Activated CD4-positive, alpha-beta T cell treated with anti-CD3 and anti-CD28 coated beads, Interleukin-10, Interleukin-2, amounts not matched to agents 100 ng/mL and 50 ng/mL, durations not matched to agents 16 hours and 8 hours (primary cell): ENCODE data around the gene PGBD5.

ENCODE experiments used
- DNase-seq: peaks from one replicate; pipeline ENCODE4 v3.0.0-alpha.2; 2020

The PGBD5 gene

GRCh38 chr1:230371923-230372703 lies 54.0 kb downstream of the PGBD5 start:
- DNase-seq: no peak

DNA sequence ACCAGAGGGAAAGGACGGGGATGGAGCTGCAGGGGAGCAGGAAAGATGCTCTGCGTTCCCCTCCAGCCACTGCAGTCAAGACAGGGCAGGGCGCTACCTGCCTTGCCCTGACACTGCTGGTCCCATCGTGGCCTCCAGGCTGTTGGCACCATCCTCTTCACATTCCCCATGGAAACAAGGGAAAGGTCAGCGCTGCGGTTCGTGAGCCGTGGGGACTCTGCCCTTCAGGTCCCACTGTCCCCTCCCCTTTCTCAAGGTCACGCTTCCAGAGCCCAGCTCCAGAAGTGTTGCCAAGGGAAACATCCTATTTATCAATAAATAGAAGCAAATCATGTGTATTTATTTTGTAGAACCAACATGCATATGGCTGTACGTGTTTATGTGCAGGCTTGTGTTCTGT lies 56.0 kb downstream of the PGBD5 start:
- no peak for DNase-seq

GRCh38 chr1:230368871-230369270 lies 57.3 kb downstream of the PGBD5 start:
- no peak for DNase-seq

DNA sequence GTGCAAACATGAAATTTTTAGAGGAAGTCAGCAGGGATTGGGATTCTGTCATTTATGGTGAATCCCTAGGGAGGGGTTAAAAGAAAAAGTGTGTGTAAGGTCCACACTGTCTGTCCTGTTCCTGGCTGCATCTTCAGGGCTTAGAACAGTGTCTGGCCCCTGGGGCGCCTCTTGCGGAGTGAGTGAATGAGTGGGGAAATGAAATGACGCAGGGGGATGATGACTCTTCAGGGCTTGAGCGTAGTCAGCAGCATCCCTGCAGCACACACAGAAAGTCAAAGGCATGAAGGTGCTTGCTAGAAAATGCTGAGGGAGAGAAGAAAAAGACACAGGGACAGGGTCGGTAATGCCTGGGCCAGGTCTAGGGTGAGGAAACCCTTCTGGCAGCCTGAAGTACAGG lies 57.8 kb downstream of the PGBD5 start:
- no peak for DNase-seq

DNA sequence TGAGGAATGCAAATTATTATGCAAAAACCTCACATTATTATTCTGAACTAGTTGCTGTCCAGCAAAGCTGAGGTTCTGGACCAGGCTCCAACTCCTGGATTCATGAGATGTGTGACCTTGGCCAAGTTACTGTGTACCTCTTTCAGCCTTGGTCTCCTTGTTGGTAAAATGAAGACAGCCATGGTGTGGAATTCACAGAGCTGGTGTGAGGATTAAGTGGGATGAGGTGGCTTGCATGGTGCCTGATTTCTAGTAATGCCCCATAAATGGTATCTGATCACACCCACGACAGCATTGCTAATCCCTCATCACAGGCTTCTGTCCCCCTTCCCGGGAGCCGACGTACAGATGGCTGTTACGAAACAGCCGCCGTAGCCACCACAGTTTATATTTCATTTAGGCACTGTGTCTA lies 59.6 kb downstream of the PGBD5 start:
- DNase-seq: no peak

GRCh38 chr1:230365723-230366307 lies 60.3 kb downstream of the PGBD5 start:
- no peak for DNase-seq

DNA sequence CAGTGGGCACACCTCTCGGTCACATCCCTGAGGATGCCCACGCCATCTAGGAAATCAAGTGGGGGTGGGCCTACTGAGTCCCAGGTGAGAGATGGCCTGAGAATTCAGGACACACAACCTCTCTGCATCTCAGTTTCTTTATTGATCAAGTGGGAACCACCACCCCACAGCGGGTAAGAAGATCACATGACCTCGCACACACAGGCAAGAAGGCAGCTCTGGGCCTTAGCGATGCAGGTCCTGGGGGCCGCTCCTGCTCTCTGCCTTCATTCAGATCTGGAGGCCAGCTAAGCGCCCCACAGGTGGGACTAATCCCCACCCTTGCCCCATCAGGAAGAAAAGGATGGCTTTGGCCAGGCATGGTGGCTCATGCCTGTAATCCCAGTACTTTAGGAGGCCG lies 63.2 kb downstream of the PGBD5 start:
- no peak for DNase-seq

DNA sequence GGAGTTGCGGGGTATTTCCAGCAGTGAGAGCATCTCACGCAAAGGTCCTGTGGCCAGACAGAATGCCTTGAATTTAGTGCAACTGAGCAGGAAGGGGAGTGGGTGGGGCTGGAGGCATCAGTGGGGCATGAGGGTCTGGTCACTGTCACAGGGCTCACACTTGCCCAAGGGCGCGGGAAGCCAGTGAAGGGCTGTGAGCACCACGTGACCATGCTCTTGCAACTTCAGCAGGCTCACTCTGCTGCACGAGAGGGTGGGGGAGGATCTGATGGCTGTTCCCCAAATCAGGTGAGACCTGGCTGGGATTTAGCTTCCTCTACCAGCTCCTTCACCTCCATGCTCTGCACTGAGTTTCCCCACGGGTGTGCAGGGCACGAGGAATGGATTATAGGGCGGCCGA lies 64.2 kb downstream of the PGBD5 start:
- no peak for DNase-seq

DNA sequence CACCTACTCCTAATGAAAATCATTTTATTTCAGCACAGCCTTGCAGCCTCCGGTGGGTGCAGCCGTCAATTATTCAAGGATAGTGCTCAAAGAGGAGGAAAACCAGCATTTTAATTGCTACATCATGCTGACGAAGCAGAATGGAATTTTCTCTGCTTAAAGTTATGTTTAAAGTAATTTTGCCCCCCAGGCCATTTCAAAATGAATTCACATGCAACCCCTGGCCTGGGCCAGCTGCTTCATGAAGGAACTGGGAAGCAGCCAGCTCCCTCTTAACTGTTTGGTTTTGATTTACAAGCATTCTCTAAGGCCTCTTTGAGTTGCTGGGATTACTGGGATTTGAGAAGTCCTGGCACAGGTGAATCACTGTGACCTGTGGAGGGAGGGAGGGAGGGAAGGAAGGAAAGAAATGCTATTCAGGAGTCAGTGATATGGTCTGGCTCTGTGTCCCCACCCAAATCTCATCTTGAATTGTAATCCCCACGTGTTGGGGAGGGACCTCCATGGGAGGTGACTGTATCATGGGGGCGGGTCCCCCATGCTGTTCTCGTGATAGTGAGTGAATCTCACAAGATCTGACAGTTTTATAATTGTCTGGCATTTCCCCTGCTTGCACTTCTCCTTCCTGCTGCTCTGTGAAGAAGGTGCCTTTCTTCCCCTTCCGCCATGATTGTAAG lies 66.0 kb downstream of the PGBD5 start:
- no peak for DNase-seq

DNA sequence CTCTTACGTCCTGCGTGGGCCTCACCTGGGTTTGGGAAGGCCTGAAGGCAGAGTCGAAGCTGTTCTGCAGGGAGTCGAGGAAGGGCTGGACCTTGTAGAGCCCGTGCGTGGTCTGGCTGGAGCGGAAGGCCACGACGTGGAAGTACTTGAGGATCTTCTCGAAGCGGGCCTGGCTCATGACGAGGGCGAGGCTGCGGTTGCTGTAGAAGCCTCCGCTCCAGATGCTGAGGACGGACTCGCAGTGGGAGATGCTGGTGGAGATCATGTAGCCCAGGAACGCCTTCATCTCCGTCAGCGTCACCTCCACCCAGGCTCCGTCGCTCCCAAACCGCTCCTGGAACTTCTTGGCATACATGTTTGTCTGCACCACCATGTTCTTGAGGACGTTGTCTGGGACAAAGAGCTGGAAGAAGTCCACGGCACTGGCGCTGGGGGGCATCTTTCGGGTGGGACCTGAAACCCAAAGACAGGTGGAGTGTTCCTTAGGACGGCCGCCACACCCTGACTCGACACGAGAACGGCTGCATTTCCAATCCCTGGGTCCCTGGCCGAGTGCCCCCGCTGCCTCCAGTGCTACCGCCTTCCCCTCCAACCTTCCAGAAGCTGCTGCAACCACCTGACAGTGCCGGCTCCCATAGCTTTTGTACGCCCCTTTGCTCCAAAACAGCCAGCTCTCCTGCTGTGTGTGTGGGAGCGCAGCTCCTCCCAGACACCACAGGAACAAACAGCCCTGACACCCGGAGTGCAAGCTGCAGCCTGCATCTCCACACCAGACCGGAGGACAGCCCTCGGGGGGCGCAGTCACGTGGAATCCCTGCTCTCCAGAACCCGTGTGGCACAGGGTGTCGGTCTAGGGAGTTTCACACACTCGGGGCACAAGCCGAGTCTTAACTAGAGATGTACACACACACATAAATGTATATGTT lies 69.0 kb downstream of the PGBD5 start:
- DNase-seq: no peak

DNA sequence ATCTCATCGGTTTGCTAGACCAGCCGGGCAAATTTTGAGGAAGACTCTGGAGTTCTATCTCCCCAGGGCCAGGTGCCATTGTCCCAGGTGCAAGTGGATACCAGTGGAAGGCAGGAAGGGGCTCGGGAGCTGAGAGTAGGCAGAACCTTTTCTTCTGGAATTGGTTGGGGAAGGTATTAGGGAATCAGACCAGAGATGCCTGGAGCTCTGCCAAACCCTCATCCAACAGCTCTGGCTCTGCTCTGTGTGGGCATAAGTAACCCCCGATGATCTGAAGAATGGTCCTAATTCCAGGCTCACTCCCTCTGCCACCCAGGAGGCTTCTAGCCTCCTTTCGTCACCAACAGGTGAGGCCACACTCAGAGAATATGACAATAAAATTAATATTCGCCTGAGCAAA lies 69.9 kb downstream of the PGBD5 start:
- no peak for DNase-seq

GRCh38 chr1:230355594-230355993 lies 70.5 kb downstream of the PGBD5 start:
- DNase-seq: no peak

- DNase-seq: no peak
Measured at GRCh38 chr1:230355128-230355527, 71.0 kb downstream of the PGBD5 start.

- no peak for DNase-seq
Measured at GRCh38 chr1:230354005-230354404, 72.1 kb downstream of the PGBD5 start.

- no peak for DNase-seq
Measured at GRCh38 chr1:230352537-230352936, 73.6 kb downstream of the PGBD5 start.

- no peak for DNase-seq
Measured at GRCh38 chr1:230351983-230352382, 74.1 kb downstream of the PGBD5 start.

GRCh38 chr1:230351514-230351913 lies 74.6 kb downstream of the PGBD5 start:
- no peak for DNase-seq

DNA sequence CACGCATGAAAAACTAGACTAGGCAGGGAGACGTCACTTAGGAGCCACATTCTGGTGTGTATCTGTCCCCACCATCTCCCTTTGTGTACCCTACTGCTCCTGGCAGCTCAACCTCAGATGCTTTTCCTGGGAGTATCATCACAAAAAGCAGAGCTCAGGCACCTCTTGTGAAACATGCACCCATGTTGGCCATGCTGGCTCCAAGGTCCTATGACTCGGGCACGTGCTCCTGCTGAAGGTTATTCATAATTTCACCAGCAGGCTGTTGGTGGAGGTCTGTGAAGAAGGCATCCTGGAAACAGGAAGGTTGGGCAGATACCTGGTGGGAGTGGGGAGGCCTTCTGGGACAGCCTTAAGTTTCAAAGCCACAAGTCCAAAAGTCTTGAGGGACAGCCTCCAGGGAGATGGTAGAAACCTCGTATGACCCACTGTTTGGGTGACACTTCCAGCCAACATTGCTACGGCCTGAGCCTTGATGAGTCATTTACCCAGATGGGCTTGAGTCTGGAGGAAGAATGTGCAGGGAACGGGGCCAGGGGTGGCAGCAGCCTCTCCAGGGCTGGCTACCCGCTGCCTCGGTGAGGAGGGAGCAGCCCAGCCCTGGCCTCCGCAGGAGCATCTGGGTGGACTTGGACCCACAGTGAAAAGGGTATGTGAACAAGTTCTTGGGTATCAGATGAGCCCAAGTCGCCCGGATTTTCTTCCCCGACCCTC lies 75.8 kb downstream of the PGBD5 start:
- DNase-seq: no peak

DNA sequence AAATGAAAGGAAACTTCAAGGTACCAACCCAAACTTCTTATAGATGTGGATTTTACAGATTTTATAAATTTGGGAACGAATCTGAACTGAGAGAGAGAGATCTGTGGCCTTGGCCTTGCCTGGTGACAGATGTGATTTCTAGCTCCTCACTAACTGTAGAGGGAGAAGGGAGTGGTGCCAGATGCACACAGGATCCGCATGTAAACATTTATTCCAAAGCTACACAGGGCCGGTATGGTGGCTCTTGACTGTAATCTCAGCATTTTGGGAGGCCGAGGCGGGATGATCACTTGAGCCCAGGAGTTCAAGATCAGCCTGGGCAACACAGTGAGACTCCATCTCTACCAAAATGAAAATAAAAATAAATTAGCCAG lies 77.1 kb downstream of the PGBD5 start:
- no peak for DNase-seq

DNA sequence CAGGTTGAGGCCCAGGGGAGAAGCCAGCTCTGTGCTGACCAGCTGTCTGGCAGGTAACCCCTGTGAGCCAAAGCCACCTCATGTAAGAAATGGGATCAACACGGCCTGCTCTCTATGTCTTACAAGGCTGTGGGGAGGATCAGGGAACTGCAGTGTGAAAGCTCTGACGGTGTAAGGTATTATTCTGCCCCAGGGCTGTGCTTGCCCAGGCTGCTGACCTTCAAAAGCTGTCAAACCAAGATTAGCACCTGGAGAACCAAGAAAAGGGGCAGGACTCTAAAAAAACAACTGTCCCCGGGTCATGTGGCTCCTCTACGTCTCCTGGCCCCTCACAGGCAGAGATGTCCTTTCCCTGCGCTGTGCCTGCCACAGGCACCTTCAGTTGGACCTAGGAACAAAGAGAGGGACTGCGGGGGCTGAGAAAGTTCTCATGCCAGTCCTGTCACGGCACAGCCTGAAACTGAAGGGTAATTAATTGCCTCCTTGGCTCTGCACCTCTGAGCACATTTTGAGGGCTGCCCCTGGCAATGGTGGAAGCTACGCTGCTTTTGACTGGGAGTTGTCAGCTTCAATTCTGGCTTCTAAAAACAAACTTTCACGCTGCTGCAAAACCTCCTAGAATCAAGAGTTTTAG lies 77.6 kb downstream of the PGBD5 start:
- DNase-seq: no peak

DNA sequence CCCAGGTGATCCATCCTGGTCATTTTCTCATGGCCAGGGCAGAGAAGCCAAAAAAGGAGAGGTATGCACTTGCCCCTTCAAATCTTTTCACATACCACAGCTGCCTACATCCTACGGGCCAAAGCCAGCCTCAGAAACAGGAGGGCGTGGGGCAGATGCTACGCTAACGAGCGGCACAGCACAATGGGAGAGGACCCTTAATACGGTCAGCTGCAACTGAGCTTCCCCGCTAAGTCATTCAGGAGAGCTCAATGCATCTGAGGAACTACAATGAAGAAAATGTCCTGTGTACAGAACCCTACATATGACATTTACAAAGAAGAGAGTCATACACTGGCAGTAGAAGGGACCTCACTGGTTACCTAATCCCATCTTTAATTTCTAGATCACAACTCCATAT lies 78.2 kb downstream of the PGBD5 start:
- DNase-seq: no peak
